Transverse colon (tissue), 4 donors: ENCODE data around the gene CLEC18C. TPM values are rescaled to one million over a fixed set of nuclear protein-coding genes. Genes with fewer than 3 reads are reported as not detected.
"Not testable (repeated sequence)": the region's sequence is repeated elsewhere in the genome, so short reads cannot be mapped to it uniquely, and the experiment has no call there.

Experiments
- DNase-seq: peaks from one replicate; pipeline ENCODE4 v3.0.0-alpha.2; 2019
- H3K27ac ChIP-seq, 4 donors: fragments of 200-600 bp; sonication (generic); 2 replicates each; pipeline ENCODE4 v1.5.1; 2016 to 2018; ENCODE audit warnings: inconsistent platforms in 4 of 4
- H3K27me3 ChIP-seq: fragments of 200-600 bp; sonication (generic); 2 replicates; pipeline ENCODE4 v1.5.1; 2017; ENCODE audit warnings: inconsistent platforms
- H3K36me3 ChIP-seq, 4 donors: fragments of 200-600 bp; sonication (generic); 2 replicates each; pipeline ENCODE4 v1.5.1; 2017 to 2019; ENCODE audit warnings: inconsistent platforms in 4 of 4
- H3K4me1 ChIP-seq, 4 donors: fragments of 200-600 bp; sonication (generic); 2 replicates each; pipeline ENCODE4 v1.5.1; 2017 to 2020; ENCODE audit warnings: inconsistent platforms in 4 of 4
- H3K4me3 ChIP-seq, 4 donors: fragments of 200-600 bp; sonication (generic); 1 replicate in 1 of 4; 2 replicates in 3 of 4; pipeline versions ENCODE4 v1.5.1 to v1.6.1; 2017 to 2019; ENCODE audit warnings: inconsistent platforms in 4 of 4
- H3K9me3 ChIP-seq, 2 donors: fragments of 200-600 bp; sonication (generic); 2 replicates each; pipeline ENCODE4 v1.5.1; 2017 to 2019; ENCODE audit warnings: inconsistent platforms in 2 of 2
- WGBS, 2 donors: methylation state at CpG; one replicate each; pipeline ENCODE4 v1.1.5; 2018; ENCODE audit warnings: low coverage in 1 of 2; 5-methylcytosine and 5-hydroxymethylcytosine counted together
- in situ Hi-C, 4 donors: fragments of 200-750 bp; cut with MboI; loops; one replicate each; pipeline versions ENCODE4 v1.15.0 to v1.15.1; 2017; ENCODE audit warnings: low sequenced_read_pairs in 3 of 4, low pct_ligation_motif_present in 1 of 4, low pct_unique_long_range_greater_than_20kb in 1 of 4
- intact Hi-C: fragments of 100-400 bp; cut with DNase I; formaldehyde crosslinking; loops from one replicate; pipeline ENCODE4 v1.15.1; 2023; ENCODE audit warnings: low total_unique reads
- total RNA-seq, 4 donors: library from RNA; depleted of rRNA; stranded (reverse); fragments of >200 nt; gene quantifications; one replicate each; pipeline ENCODE4 v1.1.0, GENCODE V29; 2016

CLEC18C gene
- total RNA-seq, 4 donors from 2014 or later: 0.55 to 4.1 (median 0.79) TPM; not detected in 1

- H3K4me3 ChIP-seq, intact Hi-C loops, H3K4me1 ChIP-seq, in situ Hi-C loops, H3K27me3 ChIP-seq, H3K36me3 ChIP-seq, H3K27ac ChIP-seq, DNase-seq, H3K9me3 ChIP-seq: not testable (repeated sequence)
- WGBS, 2 donors: 100% methylated on average over 1 of the region's 46 CpGs; no CpG with 5 or more reads in 1 of the 2 donors
Observed at GRCh38 chr16:70204668-70205405, 31.2 kb downstream of the CLEC18C start.

GRCh38 chr16:70206382-70206781 is 32.8 kb downstream of the CLEC18C start:
- H3K27me3 ChIP-seq, H3K4me1 ChIP-seq, in situ Hi-C loops, H3K36me3 ChIP-seq, H3K27ac ChIP-seq, H3K4me3 ChIP-seq, intact Hi-C loops, H3K9me3 ChIP-seq, DNase-seq: not testable (repeated sequence)
- WGBS, 2 donors: 88 to 98% methylated on average over 1 to 5 of the region's 6 CpGs

DNA sequence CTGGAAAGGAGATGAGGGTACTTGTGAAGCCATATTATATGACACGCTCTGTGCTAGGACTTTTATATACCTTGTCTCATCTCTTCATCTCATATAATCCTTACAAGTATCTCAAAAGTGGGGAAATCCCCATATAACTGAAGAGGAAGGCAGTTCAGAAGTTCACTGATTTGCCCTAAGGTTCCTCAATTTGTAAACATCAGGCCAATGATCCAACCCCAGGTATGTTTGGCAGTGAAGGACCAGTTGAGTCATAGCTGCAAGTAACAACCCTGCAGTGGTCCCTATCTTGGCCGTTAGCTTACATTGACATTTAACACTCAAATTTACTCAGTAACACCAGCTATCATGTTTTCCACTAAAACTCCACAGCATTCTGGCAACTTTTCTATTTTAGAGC is 45.0 kb downstream of the CLEC18C start:
- H3K27me3 ChIP-seq, H3K27ac ChIP-seq, H3K4me1 ChIP-seq, H3K4me3 ChIP-seq, H3K9me3 ChIP-seq, DNase-seq, intact Hi-C loops, in situ Hi-C loops, H3K36me3 ChIP-seq: not testable (repeated sequence)
- WGBS, 2 donors: 73% methylated on average over 2 of the region's 2 CpGs; no CpG with 5 or more reads in 1 of the 2 donors

DNA sequence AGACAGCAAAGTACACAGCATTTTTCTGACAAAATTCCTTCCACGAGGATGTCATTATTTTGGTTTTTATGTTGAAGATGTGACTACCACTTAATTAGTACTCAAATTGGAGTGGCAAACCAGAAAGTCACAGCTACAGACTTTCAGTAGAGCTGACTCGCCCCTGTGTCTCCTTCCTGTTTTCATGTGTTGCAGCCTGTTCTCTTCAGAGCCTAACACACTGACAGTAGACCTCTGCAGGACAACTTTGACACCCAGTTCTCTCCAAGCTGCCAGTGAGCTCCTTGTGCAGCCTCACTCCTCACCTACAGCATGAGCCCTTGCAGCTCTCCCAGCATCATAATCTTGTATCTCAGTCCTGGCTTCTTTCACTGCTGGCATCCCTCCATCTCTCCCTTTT is 49.0 kb downstream of the CLEC18C start:
- intact Hi-C loops, H3K27me3 ChIP-seq, H3K9me3 ChIP-seq, H3K27ac ChIP-seq, DNase-seq, H3K4me3 ChIP-seq, in situ Hi-C loops, H3K4me1 ChIP-seq: not testable (repeated sequence)
- WGBS, 2 donors: 59 to 67% methylated on average over 1 to 2 of the region's 2 CpGs
- H3K36me3 ChIP-seq: peaks cover 0 to 11% (median 5%) of the 10 kb centered on the region in 4 donors

DNA sequence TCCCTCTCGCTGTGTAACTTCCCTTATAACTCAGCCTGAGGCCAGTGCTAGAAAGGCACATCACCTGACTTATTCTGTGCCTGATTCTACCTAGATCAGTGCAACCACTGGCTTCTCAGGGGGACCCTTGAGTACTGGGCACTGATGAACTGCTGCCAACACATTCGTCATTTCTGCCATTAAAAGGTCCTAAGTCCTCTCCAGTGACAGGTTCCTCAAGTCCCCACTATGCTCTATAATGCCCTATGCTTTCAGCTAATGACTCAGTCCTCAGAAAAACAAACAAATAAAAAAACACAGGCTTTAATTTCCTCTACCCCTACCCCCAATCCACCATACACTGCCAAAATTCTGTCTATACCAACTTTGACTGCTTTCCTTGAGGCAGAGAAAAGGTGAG is 49.6 kb downstream of the CLEC18C start:
- H3K4me1 ChIP-seq, H3K27ac ChIP-seq, H3K9me3 ChIP-seq, intact Hi-C loops, DNase-seq, in situ Hi-C loops, H3K4me3 ChIP-seq, H3K27me3 ChIP-seq: not testable (repeated sequence)
- 50% methylated on average over 1 of the region's 2 CpGs; no CpG with 5 or more reads in 1 of the 2 donors for WGBS, 2 donors
- H3K36me3 ChIP-seq: peaks cover 0 to 11% (median 5%) of the 10 kb centered on the region in 4 donors

GRCh38 chr16:70223971-70224513 is 50.5 kb downstream of the CLEC18C start:
- H3K4me3 ChIP-seq, DNase-seq, H3K9me3 ChIP-seq, H3K27ac ChIP-seq, H3K27me3 ChIP-seq, H3K4me1 ChIP-seq, intact Hi-C loops, in situ Hi-C loops: not testable (repeated sequence)
- H3K36me3 ChIP-seq: peaks cover 0 to 11% (median 5%) of the 10 kb centered on the region in 4 donors
- 67% methylated on average over 1 of the region's 3 CpGs; no CpG with 5 or more reads in 1 of the 2 donors for WGBS, 2 donors

DNA sequence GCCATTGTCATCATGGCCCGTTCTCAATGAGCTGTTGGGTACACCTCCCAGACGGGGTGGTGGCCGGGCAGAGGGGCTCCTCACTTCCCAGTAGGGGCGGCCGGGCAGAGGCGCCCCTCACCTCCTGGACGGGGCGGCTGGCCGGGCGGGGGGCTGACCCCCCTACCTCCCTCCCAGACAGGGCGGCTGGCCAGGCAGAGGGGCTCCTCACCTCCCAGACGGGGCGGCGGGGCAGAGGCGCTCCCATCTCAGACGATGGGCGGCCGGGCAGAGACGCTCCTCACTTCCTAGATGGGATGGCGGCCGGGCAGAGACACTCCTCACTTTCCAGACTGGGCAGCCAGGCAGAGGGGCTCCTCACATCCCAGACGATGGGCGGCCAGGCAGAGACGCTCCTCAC is 51.1 kb downstream of the CLEC18C start:
- WGBS, 2 donors: 97% methylated on average over 18 of the region's 24 CpGs; no CpG with 5 or more reads in 1 of the 2 donors
- H3K27me3 ChIP-seq, H3K9me3 ChIP-seq, H3K4me1 ChIP-seq, in situ Hi-C loops, H3K4me3 ChIP-seq, DNase-seq, intact Hi-C loops, H3K27ac ChIP-seq: not testable (repeated sequence)
- H3K36me3 ChIP-seq: peaks cover 0 to 11% (median 4%) of the 10 kb centered on the region in 4 donors

DNA sequence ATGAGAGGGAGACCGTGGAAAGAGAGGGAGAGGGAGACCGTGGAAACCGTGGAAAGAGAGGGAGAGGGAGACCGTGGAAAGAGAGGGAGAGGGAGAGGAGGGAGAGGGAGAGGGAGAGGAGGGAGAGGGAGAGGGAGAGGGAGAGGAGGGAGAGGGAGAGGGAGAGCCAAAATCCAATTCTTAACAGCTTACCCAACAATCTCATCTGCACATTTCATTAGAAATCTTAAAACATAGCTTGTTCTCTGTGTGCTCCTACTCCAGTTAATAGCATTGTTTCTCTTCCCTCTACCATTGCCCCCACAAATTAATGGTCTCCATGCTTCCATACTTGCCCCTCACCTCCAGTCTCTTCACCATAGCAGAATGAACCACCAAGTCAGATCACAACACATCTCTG is 51.8 kb downstream of the CLEC18C start:
- not testable (repeated sequence) for H3K27me3 ChIP-seq
- H3K36me3 ChIP-seq: peaks cover 0 to 11% (median 3%) of the 10 kb centered on the region in 4 donors

DNA sequence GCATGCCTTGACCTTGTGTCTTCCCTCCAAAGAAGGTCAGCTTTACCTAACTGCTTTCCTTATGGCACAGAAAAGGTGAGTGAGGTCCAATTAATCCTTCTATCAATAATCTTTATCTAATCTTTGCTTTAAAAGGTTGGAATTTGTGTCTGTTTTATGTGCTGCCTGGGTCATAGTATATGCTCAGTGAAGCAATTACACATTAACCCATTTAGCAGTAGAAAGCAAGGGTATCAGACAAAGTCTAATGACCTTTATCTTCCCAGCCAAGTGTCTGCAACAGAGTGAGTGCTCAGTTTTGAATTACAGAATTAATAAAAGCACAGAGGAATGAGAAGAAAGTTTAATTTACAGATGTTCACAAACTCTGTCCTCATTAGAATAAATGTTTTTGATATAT is 52.4 kb downstream of the CLEC18C start:
- H3K4me3 ChIP-seq, H3K4me1 ChIP-seq, H3K9me3 ChIP-seq, DNase-seq, in situ Hi-C loops, intact Hi-C loops, H3K27ac ChIP-seq, H3K27me3 ChIP-seq: not testable (repeated sequence)
- peaks cover 0 to 11% (median 3%) of the 10 kb centered on the region in 4 donors for H3K36me3 ChIP-seq

More for the DNA sequence above, 51.8 kb downstream of the CLEC18C start:
- 94 to 100% methylated on average over 2 to 4 of the region's 4 CpGs for WGBS, 2 donors
- in situ Hi-C loops, H3K4me1 ChIP-seq, intact Hi-C loops, DNase-seq, H3K27ac ChIP-seq, H3K9me3 ChIP-seq, H3K4me3 ChIP-seq: not testable (repeated sequence)

- in situ Hi-C loops, H3K9me3 ChIP-seq, H3K27me3 ChIP-seq, H3K4me1 ChIP-seq, H3K27ac ChIP-seq, DNase-seq, intact Hi-C loops, H3K4me3 ChIP-seq: not testable (repeated sequence)
- WGBS, 2 donors: 78 to 100% methylated on average over 1 to 3 of the region's 3 CpGs
- peaks cover 0 to 13% (median 2%) of the 10 kb centered on the region in 4 donors for H3K36me3 ChIP-seq
Observed at GRCh38 chr16:70231831-70232230, 58.2 kb downstream of the CLEC18C start.
